Trophoblast cell (in vitro differentiated cells and primary cell): ENCODE results near the gene PRKAR1A.
A peak's percentile ranks its signal among the peaks of the same experiment; 100 is the strongest.
"Not testable (repeated sequence)": the region's sequence is repeated elsewhere in the genome, so short reads cannot be mapped to it uniquely, and the experiment has no call there.

Source experiments
- DNase-seq, 2 donors: peaks; one replicate each; pipeline ENCODE4 v3.0.0-alpha.2; 2016
- H2AFZ ChIP-seq: 2 replicates; pipeline ENCODE4 v1.6.1; 2013; ENCODE audit warnings: low read length, moderate library complexity, mild to moderate bottlenecking; ENCODE audit not compliant: insufficient read depth, poor library complexity
- H2AK5ac ChIP-seq: 2 replicates; pipeline ENCODE4 v1.6.1; 2013; ENCODE audit warnings: mild to moderate bottlenecking, low read length
- H2BK120ac ChIP-seq: 2 replicates; pipeline ENCODE4 v1.6.1; 2013; ENCODE audit warnings: low read length, mild to moderate bottlenecking, moderate library complexity; ENCODE audit not compliant: insufficient read depth, poor library complexity
- H2BK12ac ChIP-seq: 2 replicates; pipeline ENCODE4 v1.6.1; 2013; ENCODE audit warnings: mild to moderate bottlenecking, low read length, moderate library complexity
- H2BK5ac ChIP-seq: 2 replicates; pipeline ENCODE4 v1.6.1; 2013; ENCODE audit warnings: low read length, low read depth, moderate library complexity, mild to moderate bottlenecking; ENCODE audit not compliant: poor library complexity
- H3K14ac ChIP-seq: 2 replicates; pipeline ENCODE4 v1.6.1; 2013; ENCODE audit warnings: mild to moderate bottlenecking, low read length
- H3K18ac ChIP-seq: 2 replicates; pipeline ENCODE4 v1.6.1; 2013; ENCODE audit warnings: mild to moderate bottlenecking, low read length
- H3K23ac ChIP-seq: 2 replicates; pipeline ENCODE4 v1.6.1; 2013; ENCODE audit warnings: low read length
- H3K27ac ChIP-seq: 2 replicates; pipeline ENCODE4 v1.5.1; 2013; ENCODE audit warnings: low read depth, mild to moderate bottlenecking, inconsistent platforms, low read length, moderate library complexity
- H3K27me3 ChIP-seq: 2 replicates; pipeline ENCODE4 v1.6.1; 2013; ENCODE audit warnings: inconsistent platforms, mild to moderate bottlenecking, low read length, moderate library complexity; ENCODE audit not compliant: insufficient read depth
- H3K36me3 ChIP-seq, 2 experiments: 1 replicate in 1 of 2; 2 replicates in 1 of 2; pipeline ENCODE4 v1.6.1; 2013; ENCODE audit warnings: low read length in 2 of 2, mild to moderate bottlenecking in 2 of 2, moderate library complexity in 1 of 2; ENCODE audit not compliant: insufficient read depth in 2 of 2, control insufficient read depth in 1 of 2
- H3K4ac ChIP-seq: 2 replicates; pipeline ENCODE4 v1.6.1; 2013; ENCODE audit warnings: low read depth, mild to moderate bottlenecking, low read length, moderate library complexity
- H3K4me1 ChIP-seq, 2 experiments: 1 replicate in 1 of 2; 2 replicates in 1 of 2; pipeline ENCODE4 v1.6.1; 2013; ENCODE audit warnings: low read length in 2 of 2, mild to moderate bottlenecking in 2 of 2, moderate library complexity in 1 of 2; ENCODE audit not compliant: insufficient read depth in 2 of 2, control insufficient read depth in 1 of 2
- H3K4me2 ChIP-seq: 2 replicates; pipeline ENCODE4 v1.6.1; 2013; ENCODE audit warnings: inconsistent platforms, mild to moderate bottlenecking, low read length, moderate library complexity
- H3K4me3 ChIP-seq: 2 replicates; pipeline ENCODE4 v1.5.1; 2013; ENCODE audit warnings: mild to moderate bottlenecking, low read depth, low read length, inconsistent platforms
- H3K79me1 ChIP-seq: one replicate; pipeline ENCODE4 v1.6.1; 2013; ENCODE audit warnings: low read length
- H3K79me2 ChIP-seq: 2 replicates; pipeline ENCODE4 v1.6.1; 2013; ENCODE audit warnings: low read length, mild to moderate bottlenecking; ENCODE audit not compliant: control insufficient read depth, insufficient read depth, poor library complexity
- H3K9ac ChIP-seq: 2 replicates; pipeline ENCODE4 v1.6.1; 2013; ENCODE audit warnings: mild to moderate bottlenecking, low read length
- H3K9me3 ChIP-seq: 2 replicates; pipeline ENCODE4 v1.6.1; 2013; ENCODE audit warnings: low read depth, mild to moderate bottlenecking, control low read depth, inconsistent platforms, low read length; ENCODE audit not compliant: insufficient read depth
- H4K12ac ChIP-seq: 2 replicates; pipeline ENCODE4 v1.6.1; 2013; ENCODE audit warnings: low read depth, mild to moderate bottlenecking, low read length, moderate library complexity
- H4K8ac ChIP-seq: 2 replicates; pipeline ENCODE4 v1.6.1; 2013; ENCODE audit warnings: low read depth, mild to moderate bottlenecking, low read length, moderate library complexity
- H4K91ac ChIP-seq: one replicate; pipeline ENCODE4 v1.6.1; 2013; ENCODE audit warnings: low read depth, mild to moderate bottlenecking, low read length, moderate library complexity
- WGBS: extraction: QIAGEN DNeasy Blood & Tissue Kit; methylation state at CpG from one replicate; pipeline ENCODE4 v1.1.7; 2013; ENCODE audit warnings: missing lambda C conversion rate; ENCODE audit not compliant: insufficient read length, insufficient coverage; ENCODE audit errors: extremely low coverage; 5-methylcytosine and 5-hydroxymethylcytosine counted together

The PRKAR1A gene

DNA sequence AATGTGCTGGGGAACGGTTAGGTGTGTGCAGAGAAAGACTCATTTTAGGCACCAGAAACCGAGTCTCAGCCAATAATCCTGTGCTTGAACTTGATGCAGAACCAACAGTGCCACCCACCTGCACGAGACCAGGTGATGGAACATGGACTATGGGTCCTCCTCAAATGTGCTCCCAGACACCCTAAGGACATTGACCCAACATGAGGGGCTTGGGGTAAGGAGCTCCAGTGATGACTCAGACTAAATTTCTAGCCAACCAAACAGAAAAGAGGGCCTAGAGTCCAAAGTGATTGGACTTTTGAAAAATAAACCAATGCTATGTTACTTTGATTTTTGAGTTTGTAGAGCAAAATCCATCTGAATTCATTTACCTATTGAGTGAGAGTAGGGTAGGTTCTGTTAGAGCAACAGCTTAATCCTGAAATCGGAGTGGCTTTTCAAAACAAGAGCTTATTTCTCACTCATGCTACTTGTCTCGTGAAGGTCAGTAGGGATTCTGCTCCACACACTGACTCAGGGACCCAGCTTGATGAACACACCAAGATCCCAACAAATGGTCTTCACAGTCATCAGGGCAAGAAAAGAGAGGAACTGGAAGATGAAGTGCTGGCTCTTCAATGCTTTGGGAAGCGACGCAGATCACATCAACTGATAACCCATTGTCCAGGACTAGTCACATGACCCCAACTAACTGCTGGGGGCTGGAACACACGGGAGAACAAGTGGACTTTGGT, 67.1 kb downstream of the PRKAR1A start:
- Histone ChIP-seq H4K8ac (no peak overlapping the region), H2AK5ac (no peak overlapping the region), H3K4ac (no peak overlapping the region), H3K18ac (peak overlapping the region; percentile 5), H3K79me2 (peaks cover 3% of the 10 kb centered on the region), H3K36me3 (no peaks in the 10 kb centered on the region), H2BK5ac (peak overlapping the region; percentile 37), H2BK120ac (no peak overlapping the region), H3K9ac (no peak overlapping the region), H3K79me1 (peaks cover 9% of the 10 kb centered on the region), H3K27ac (no peak overlapping the region), H3K9me3 (peaks cover 2% of the 10 kb centered on the region), H2BK12ac (peak overlapping the region; percentile 18), H3K4me3 (peak overlapping the region; percentile 37), H4K12ac (no peak overlapping the region), H3K23ac (no peak overlapping the region), H3K27me3 (no peaks in the 10 kb centered on the region), H3K4me1 (peaks cover 16 to 32% of the 10 kb centered on the region in 2 experiments), H3K4me2 (no peak overlapping the region), H4K91ac (no peak overlapping the region), H2AFZ (no peak overlapping the region), H3K14ac (no peak overlapping the region)
- no CpG with 5 or more reads among the region's 8 CpGs for WGBS
- no peak for DNase-seq

DNA sequence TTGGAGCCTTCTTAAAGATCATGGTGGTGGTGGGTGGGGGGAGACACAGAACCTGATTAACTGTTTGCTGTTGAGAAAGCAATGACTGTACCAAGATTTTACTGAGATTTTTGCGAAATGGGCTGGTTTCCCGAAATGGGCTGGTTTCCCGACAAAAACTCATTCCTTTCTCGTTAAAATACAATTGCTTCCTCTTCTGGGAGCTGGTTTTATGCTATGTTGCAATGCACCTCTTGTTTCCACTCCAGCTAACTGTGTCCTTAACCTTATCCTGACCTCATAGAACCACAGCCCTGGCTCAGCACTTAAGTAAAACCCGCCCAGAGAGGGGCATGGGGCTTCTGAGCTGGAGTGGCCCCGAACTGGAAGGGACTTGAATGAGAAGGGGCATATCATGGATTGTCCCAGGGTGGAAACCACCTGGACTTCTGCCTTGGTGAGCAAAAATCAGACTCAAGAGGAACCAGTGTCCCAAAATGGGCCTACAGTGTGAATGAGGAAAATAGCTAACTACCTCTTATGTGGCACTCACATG, 68.1 kb downstream of the PRKAR1A start:
- Histone ChIP-seq H2AFZ (no peak overlapping the region), H3K79me1 (peaks cover 10% of the 10 kb centered on the region), H3K14ac (no peak overlapping the region), H2AK5ac (no peak overlapping the region), H3K18ac (no peak overlapping the region), H3K27ac (no peak overlapping the region), H3K4ac (no peak overlapping the region), H3K4me2 (no peak overlapping the region), H3K4me3 (no peak overlapping the region), H2BK5ac (no peak overlapping the region), H4K8ac (no peak overlapping the region), H3K9ac (no peak overlapping the region), H3K36me3 (no peaks in the 10 kb centered on the region), H3K79me2 (peaks cover 3% of the 10 kb centered on the region), H4K12ac (no peak overlapping the region), H3K4me1 (peaks cover 19 to 38% of the 10 kb centered on the region in 2 experiments), H2BK120ac (no peak overlapping the region), H3K27me3 (no peaks in the 10 kb centered on the region), H3K23ac (no peak overlapping the region), H4K91ac (no peak overlapping the region), H3K9me3 (peaks cover 2% of the 10 kb centered on the region), H2BK12ac (peak overlapping the region; percentile 81)
- peak; percentile 61 to 71 for DNase-seq
- no CpG with 5 or more reads among the region's 6 CpGs for WGBS

DNA sequence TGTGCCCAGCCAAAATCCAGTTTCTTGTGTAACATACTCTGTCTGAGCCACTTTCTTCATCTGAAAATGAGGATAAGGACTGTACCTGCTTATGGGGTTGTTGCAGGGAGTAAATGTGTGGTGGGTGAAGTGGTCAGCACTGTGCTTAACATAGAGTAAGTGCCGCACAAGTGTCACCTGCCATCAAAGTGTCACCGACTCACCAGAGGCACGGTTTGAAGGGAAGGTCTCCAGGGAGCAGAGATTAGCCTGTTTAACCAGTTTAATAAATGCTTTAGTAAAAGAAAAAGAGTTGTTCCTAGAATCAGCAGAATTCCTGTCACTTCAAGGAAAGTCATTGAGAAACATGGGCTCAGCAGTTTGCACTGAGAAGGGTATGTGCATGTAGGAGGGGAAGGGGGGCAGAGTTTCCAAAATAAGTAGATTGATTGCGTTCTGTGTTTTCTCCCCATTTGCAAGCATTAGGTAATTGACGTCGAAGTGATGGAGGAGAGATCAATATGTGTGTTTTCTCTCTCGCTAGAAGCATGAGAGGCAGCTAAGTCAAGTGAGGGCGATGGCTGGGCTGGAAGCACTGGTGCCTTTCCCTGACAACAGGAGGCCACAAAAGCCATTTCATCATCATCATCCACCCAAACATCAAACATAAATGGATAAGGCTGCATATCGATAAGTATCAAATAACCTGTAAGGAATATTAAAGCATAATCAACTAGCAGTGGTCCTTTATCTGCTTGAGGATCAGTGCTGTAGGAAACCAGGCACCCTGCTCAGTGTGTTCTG, 69.8 kb downstream of the PRKAR1A start:
- Histone ChIP-seq H2AK5ac (no peak overlapping the region), H3K27ac (no peak overlapping the region), H3K4me3 (no peak overlapping the region), H2AFZ (no peak overlapping the region), H2BK5ac (no peak overlapping the region), H3K4me1 (peaks cover 20 to 37% of the 10 kb centered on the region in 2 experiments), H3K79me2 (peaks cover 3% of the 10 kb centered on the region), H4K12ac (no peak overlapping the region), H4K8ac (no peak overlapping the region), H2BK120ac (no peak overlapping the region), H3K9me3 (no peaks in the 10 kb centered on the region), H2BK12ac (peak overlapping the region; percentile 68), H3K9ac (no peak overlapping the region), H3K14ac (no peak overlapping the region), H3K4ac (no peak overlapping the region), H3K36me3 (no peaks in the 10 kb centered on the region), H3K18ac (no peak overlapping the region), H3K23ac (no peak overlapping the region), H4K91ac (no peak overlapping the region), H3K79me1 (peaks cover 18% of the 10 kb centered on the region), H3K27me3 (no peaks in the 10 kb centered on the region), H3K4me2 (no peak overlapping the region)
- peak in 1 of 2 donors; percentile 52 for DNase-seq
- no CpG with 5 or more reads among the region's 9 CpGs for WGBS

DNA sequence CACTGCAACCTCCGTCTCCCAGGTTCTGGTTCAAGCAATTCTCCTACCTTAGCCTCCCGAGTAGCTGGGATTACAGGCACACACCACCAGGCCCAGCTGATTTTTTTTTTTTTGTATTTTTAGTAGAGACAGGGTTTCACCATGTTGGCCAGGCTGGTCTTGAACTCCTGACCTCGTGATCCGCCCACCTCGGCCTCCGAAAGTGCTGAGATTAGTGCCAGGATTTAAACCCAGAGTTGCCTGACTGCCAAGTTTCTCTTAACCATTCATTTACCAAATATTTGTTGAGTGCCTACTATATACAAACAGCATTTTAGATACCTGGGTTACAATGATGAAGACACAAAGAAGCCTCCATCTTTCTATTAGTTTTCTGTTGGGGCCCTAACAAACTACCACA, 70.6 kb downstream of the PRKAR1A start:
- not testable (repeated sequence) for H3K23ac ChIP-seq, H3K9me3 ChIP-seq, H2AFZ ChIP-seq, H3K36me3 ChIP-seq, H4K12ac ChIP-seq, DNase-seq, H2AK5ac ChIP-seq, H3K18ac ChIP-seq, H3K27ac ChIP-seq, H3K27me3 ChIP-seq, H3K4ac ChIP-seq, H2BK12ac ChIP-seq, H3K4me3 ChIP-seq, H2BK120ac ChIP-seq, H3K79me2 ChIP-seq, H3K9ac ChIP-seq, H4K8ac ChIP-seq, H3K4me2 ChIP-seq, H2BK5ac ChIP-seq, H4K91ac ChIP-seq, H3K14ac ChIP-seq
- Histone ChIP-seq H3K79me1 (peaks cover 19% of the 10 kb centered on the region), H3K4me1 (peaks cover 16 to 34% of the 10 kb centered on the region in 2 experiments)
- no CpG with 5 or more reads among the region's 6 CpGs for WGBS
